GM20000 (cell line): ENCODE measurements around the gene TBCK.

Source experiments
- DNase-seq: peaks from one replicate; pipeline ENCODE4 v3.0.0; 2012; ENCODE audit warnings: low spot score
- CTCF ChIP-seq: IDR thresholded peaks from 2 replicates; pipeline ENCODE4 v1.5.1; 2012; ENCODE audit warnings: mild to moderate bottlenecking, control low read depth; ENCODE audit errors: extremely low read depth, missing control alignments

Gene TBCK

GRCh38 chr4:106351016-106351415, 35.0 kb upstream of the TBCK start:
- no peak for DNase-seq
- no peak for TF ChIP-seq CTCF

DNA sequence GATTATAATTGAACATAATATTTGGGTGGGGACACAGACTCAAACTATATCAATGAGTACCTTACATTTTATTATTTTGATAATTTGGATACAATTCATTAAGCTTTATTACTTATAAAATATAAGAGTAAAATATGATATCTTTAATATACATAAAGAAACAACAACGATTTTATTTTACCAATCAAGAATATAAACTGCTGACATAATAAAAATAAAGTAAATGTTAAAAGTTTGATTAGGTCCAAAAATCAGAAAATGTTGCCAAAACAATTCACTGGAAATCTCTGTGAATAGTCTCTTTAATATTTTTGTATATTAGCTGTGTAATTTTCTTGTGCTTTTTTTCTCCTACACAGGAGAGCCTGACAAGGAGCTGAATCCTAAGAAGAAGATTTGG, 31.2 kb upstream of the TBCK start:
- TF ChIP-seq CTCF = no peak
- no peak for DNase-seq

- no peak for DNase-seq
- no peak for TF ChIP-seq CTCF
These were observed 28.6 kb upstream of the TBCK start for GRCh38 chr4:106344647-106344970.

DNA sequence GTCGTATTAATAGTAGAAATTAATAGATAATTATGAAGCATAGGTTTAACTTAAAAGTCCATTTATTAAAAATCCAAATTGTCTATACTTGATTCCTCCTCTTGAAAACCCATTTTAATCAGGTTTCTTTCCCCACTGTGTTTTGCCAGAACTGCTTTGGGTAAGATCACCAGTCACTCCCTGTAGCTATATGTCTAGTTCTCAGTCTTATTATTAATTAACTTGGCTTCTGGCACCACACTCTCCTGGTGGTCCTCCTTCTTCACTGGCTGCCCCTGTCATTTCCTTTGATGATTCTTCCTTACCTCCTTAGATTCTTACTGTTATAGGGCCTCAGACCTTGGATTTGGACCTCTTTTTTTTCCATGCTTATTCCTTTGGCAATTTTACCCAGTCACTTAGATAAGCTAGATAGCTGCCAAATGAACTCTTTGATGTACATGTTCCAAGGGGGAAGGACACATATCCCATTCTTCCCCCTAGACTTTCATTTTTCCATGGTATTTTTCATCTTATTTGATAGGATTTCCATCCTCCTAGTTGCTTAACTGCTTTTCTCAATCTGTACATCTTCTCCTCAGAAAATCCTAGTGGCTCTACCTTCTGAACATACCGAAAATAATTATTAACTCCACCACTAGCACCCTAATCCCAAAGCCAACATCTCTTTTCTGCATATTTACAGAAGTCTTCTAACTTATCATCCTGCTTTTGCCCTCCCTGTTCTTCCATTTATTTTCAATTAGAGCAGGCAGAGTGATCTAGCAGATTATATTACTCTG, 28.0 kb upstream of the TBCK start:
- no peak for TF ChIP-seq CTCF
- no peak for DNase-seq

- DNase-seq = no peak
- TF ChIP-seq CTCF = no peak
These were observed 24.8 kb upstream of the TBCK start for GRCh38 chr4:106340774-106341173.

DNA sequence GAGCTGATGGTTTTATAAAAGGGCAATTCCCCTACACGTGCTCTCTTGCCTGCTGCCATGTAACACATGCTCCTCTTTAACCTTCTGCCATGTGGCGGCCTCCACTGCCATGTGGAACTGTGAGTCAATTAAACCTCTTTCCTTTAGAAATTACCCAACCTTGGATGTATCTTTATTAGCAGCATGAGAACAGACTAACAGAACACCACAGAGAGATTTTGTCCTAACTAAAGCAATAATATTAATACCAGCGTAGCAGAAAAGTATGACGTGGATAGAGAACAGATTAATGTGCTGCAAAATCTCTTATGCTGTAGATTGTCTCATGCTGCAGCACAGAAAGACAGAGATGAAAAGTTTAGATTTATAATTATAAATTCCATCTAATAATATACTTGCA, 23.4 kb upstream of the TBCK start:
- no peak for TF ChIP-seq CTCF
- DNase-seq = no peak

DNA sequence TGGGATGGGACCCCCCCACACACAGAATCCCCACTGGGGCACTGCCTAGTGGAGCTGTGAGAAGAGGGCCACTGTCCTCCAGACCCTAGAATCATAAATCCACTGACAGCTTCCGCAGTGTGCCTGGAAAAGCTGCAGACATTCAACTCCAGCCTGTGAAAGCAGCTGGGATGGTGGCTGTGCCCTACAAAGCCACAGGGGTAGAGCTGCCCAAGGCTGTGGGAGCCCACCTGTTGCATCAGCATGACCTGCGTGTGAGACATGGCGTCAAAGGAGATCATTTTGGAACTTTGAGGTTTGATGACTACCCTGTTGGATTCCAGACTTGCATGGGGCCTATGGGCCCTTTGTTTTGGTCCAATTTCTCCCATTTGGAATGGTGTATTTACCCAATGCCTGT, 22.7 kb upstream of the TBCK start:
- DNase-seq = no peak
- TF ChIP-seq CTCF = no peak
